BLaER1 treated with 17β-estradiol and CSF1 and Interleukin-3, amounts not matched to agents 10 nM and 100 nM (cell line): ENCODE results near the gene SPOP.
"Not testable (repeated sequence)": the region's sequence is repeated elsewhere in the genome, so short reads cannot be mapped to it uniquely, and the experiment has no call there.

Experiments used
- H3K27ac ChIP-seq, 11 experiments: shearing (Covaris generic); formaldehyde crosslinking; 2 replicates each; pipeline ENCODE4 v1.8.1; 2022
- H3K27me3 ChIP-seq, 11 experiments: shearing (Covaris generic); formaldehyde crosslinking; 2 replicates each; pipeline ENCODE4 v1.8.1; 2022
- H3K36me3 ChIP-seq, 11 experiments: shearing (Covaris generic); formaldehyde crosslinking; 2 replicates each; pipeline ENCODE4 v1.8.1; 2022
- H3K4me1 ChIP-seq, 10 experiments: shearing (Covaris generic); formaldehyde crosslinking; 2 replicates each; pipeline ENCODE4 v1.8.1; 2022
- H3K4me2 ChIP-seq, 11 experiments: shearing (Covaris generic); formaldehyde crosslinking; 2 replicates each; pipeline ENCODE4 v1.8.1; 2022
- H3K4me3 ChIP-seq, 10 experiments: shearing (Covaris generic); formaldehyde crosslinking; 2 replicates each; pipeline ENCODE4 v1.8.1; 2022
- H3K9ac ChIP-seq, 11 experiments: shearing (Covaris generic); formaldehyde crosslinking; 2 replicates each; pipeline ENCODE4 v1.8.1; 2022
- H3K9me3 ChIP-seq, 11 experiments: shearing (Covaris generic); formaldehyde crosslinking; replicated peaks in 1 of 11; 2 replicates each; pipeline ENCODE4 v1.8.1; 2022
- H4K20me1 ChIP-seq, 11 experiments: shearing (Covaris generic); formaldehyde crosslinking; 2 replicates each; pipeline ENCODE4 v1.8.1; 2022
- Cebpa-rat ChIP-seq, 11 experiments: shearing (Covaris generic); IDR thresholded peaks; 2 replicates each; pipeline ENCODE4 v1.8.1; 2022

SPOP gene

GRCh38 chr17:49677933-49678847 lies at the start of gene SPOP:
Gene SPOP (minus strand): TSS chr17:49678097. CDS start chr17:49622810, 55,287 bp downstream.
- Histone ChIP-seq H3K36me3 (peaks cover 13 to 26% (median 19%) of the 10 kb centered on the region in 11 experiments; a peak in 19 of 22 replicates), H3K9me3 (peaks cover 0 to 4% (median 0%) of the 10 kb centered on the region in 11 experiments; a peak in 1 of 22 replicates), H3K9ac (peak within 1 kb of the TSS; percentile 81 to 92 (median 86)), H3K27me3 (no peaks in the 10 kb centered on the region), H3K4me2 (peak within 1 kb of the TSS; percentile 91 to 100 (median 98)), H3K4me1 (peaks cover 48 to 66% (median 58%) of the 10 kb centered on the region in 10 experiments), H3K27ac (peak within 1 kb of the TSS; percentile 79 to 94 (median 91)), H3K4me3 (peak within 1 kb of the TSS; percentile 54 to 79 (median 67)), H4K20me1 (peaks cover 12 to 41% (median 31%) of the 10 kb centered on the region in 11 experiments)
- peak in 4 of 11 experiments; percentile 36 to 70 (median 64); a peak in 5 of 22 replicates for TF ChIP-seq Cebpa-rat (IDR thresholded peaks at IDR 0.05)

DNA sequence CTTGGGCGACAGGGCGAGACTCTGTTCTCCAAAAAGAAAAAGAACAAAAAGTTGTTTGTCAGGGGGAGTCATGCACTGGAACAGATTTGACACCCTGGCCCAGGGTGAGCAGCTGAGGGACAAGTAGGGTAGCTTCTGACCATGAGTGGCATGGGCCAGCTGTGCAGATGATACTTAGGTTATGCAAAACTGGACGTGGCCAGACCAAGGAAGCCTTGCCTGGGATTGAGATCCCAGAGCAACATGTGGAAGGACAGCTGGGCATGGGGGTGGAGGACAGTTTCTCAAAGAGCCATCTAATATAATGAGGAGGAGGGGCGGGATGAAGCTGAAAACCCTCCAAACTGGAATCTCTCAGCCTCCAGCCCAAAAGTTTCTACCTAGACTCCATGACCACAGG lies 49.5 kb upstream of the SPOP start:
- TF ChIP-seq Cebpa-rat (IDR thresholded peaks at IDR 0.05), result no peak
- peaks cover 7 to 100% (median 82%) of the 10 kb centered on the region in 11 experiments; a peak in 21 of 22 replicates for H3K36me3 ChIP-seq
- peak overlapping the region in 3 of 11 experiments; percentile 42 to 61 (median 44); a peak in 3 of 22 replicates for H3K27ac ChIP-seq
- H3K27me3 ChIP-seq, result no peaks in the 10 kb centered on the region
- no peak overlapping the region for H3K4me3 ChIP-seq
- peaks cover 0 to 24% (median 13%) of the 10 kb centered on the region in 11 experiments; a peak in 14 of 22 replicates for H3K9me3 ChIP-seq
- peaks cover 46 to 97% (median 84%) of the 10 kb centered on the region in 10 experiments for H3K4me1 ChIP-seq
- peaks cover 0 to 74% (median 35%) of the 10 kb centered on the region in 11 experiments; a peak in 12 of 22 replicates for H4K20me1 ChIP-seq
- no peak overlapping the region for H3K9ac ChIP-seq
- peak overlapping the region in 6 of 11 experiments; percentile 50 to 69 (median 60); a peak in 10 of 22 replicates for H3K4me2 ChIP-seq

- TF ChIP-seq Cebpa-rat (IDR thresholded peaks at IDR 0.05), result no peak
- H3K4me3 ChIP-seq, result 0 out of 20 replicates have a peak overlapping the region, but pooled peaks of 1 of the 10 experiments have one; percentile 13
- H3K4me1 ChIP-seq, result peaks cover 46 to 85% (median 71%) of the 10 kb centered on the region in 10 experiments
- peaks cover 0 to 63% (median 35%) of the 10 kb centered on the region in 11 experiments; a peak in 12 of 22 replicates for H4K20me1 ChIP-seq
- H3K9ac ChIP-seq, result no peak overlapping the region
- H3K27ac ChIP-seq, result peak overlapping the region in 7 of 11 experiments; percentile 63 to 85 (median 77); a peak in 13 of 22 replicates
- peaks cover 10 to 100% (median 82%) of the 10 kb centered on the region in 11 experiments for H3K36me3 ChIP-seq
- H3K27me3 ChIP-seq, result no peaks in the 10 kb centered on the region
- H3K9me3 ChIP-seq, result peaks cover 0 to 24% (median 13%) of the 10 kb centered on the region in 11 experiments; a peak in 14 of 22 replicates
- peak overlapping the region in 9 of 11 experiments; percentile 52 to 89 (median 84); a peak in 14 of 22 replicates for H3K4me2 ChIP-seq
Measured at GRCh38 chr17:49725452-49726130, 47.7 kb upstream of the SPOP start.

GRCh38 chr17:49724552-49724951 lies 46.7 kb upstream of the SPOP start:
- Histone ChIP-seq H4K20me1 (peaks cover 0 to 54% (median 29%) of the 10 kb centered on the region in 11 experiments; a peak in 12 of 22 replicates), H3K4me1 (peaks cover 46 to 74% (median 61%) of the 10 kb centered on the region in 10 experiments), H3K4me3 (0 out of 20 replicates have a peak overlapping the region, but pooled peaks of 1 of the 10 experiments have one; percentile 26), H3K9ac (peak overlapping the region in 7 of 11 experiments; percentile 43 to 75 (median 62); a peak in 12 of 22 replicates), H3K36me3 (peaks cover 20 to 100% (median 83%) of the 10 kb centered on the region in 11 experiments), H3K9me3 (peaks cover 0 to 24% (median 13%) of the 10 kb centered on the region in 11 experiments; a peak in 14 of 22 replicates), H3K4me2 (peak overlapping the region in 9 of 11 experiments; percentile 52 to 89 (median 84); a peak in 18 of 22 replicates), H3K27ac (peak overlapping the region in 8 of 11 experiments; percentile 63 to 85 (median 75); a peak in 16 of 22 replicates)
- not testable (repeated sequence) for H3K27me3 ChIP-seq

GRCh38 chr17:49723423-49723822 lies 45.5 kb upstream of the SPOP start:
- Histone ChIP-seq H3K9me3 (peaks cover 0 to 24% (median 13%) of the 10 kb centered on the region in 11 experiments; a peak in 14 of 22 replicates), H3K9ac (peak overlapping the region in 8 of 11 experiments; percentile 25 to 75 (median 55); a peak in 15 of 22 replicates), H3K4me3 (peak overlapping the region in 4 of 10 experiments; percentile 10 to 27 (median 24); a peak in 4 of 20 replicates), H3K4me2 (peak overlapping the region; percentile 52 to 89 (median 82)), H3K4me1 (peaks cover 35 to 63% (median 49%) of the 10 kb centered on the region in 10 experiments), H3K27me3 (no peaks in the 10 kb centered on the region), H4K20me1 (peaks cover 0 to 46% (median 20%) of the 10 kb centered on the region in 11 experiments; a peak in 11 of 22 replicates), H3K27ac (peak overlapping the region in 9 of 11 experiments; percentile 52 to 85 (median 73); a peak in 18 of 22 replicates), H3K36me3 (peaks cover 30 to 100% (median 84%) of the 10 kb centered on the region in 11 experiments)
- no peak for TF ChIP-seq Cebpa-rat (IDR thresholded peaks at IDR 0.05)

DNA sequence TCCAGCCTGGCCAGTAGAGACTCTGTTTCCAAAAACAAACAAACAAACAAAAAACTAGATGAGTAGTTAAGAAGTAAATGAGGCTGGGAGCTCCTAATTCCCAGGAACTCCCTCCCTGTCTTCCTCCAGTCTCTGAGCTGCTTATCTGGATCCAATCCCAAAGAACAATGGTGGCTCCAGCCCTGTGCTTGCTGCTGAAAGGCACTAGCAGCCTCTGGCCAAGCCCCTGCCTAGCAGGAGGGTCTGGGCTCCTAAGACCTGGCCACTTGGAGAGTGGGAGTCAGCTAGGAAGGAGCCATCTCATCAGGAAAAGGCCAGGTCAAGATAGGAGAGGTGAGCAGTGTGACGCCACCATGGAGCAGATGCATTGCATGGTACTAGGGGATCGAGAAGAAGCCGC lies 44.2 kb upstream of the SPOP start:
- H3K9ac ChIP-seq, result peak overlapping the region in 1 of 11 experiments; percentile 62; a peak in 1 of 22 replicates
- no peak overlapping the region for H3K4me3 ChIP-seq
- H3K27ac ChIP-seq, result peak overlapping the region in 6 of 11 experiments; percentile 21 to 85 (median 78); a peak in 12 of 22 replicates
- no peaks in the 10 kb centered on the region for H3K27me3 ChIP-seq
- H3K36me3 ChIP-seq, result peaks cover 44 to 100% (median 84%) of the 10 kb centered on the region in 11 experiments
- peaks cover 0 to 16% (median 13%) of the 10 kb centered on the region in 11 experiments; a peak in 14 of 22 replicates for H3K9me3 ChIP-seq
- peaks cover 22 to 57% (median 38%) of the 10 kb centered on the region in 10 experiments for H3K4me1 ChIP-seq
- no peak for TF ChIP-seq Cebpa-rat (IDR thresholded peaks at IDR 0.05)
- peaks cover 0 to 33% (median 10%) of the 10 kb centered on the region in 11 experiments; a peak in 7 of 22 replicates for H4K20me1 ChIP-seq
- H3K4me2 ChIP-seq, result peak overlapping the region in 1 of 11 experiments; percentile 84; a peak in 2 of 22 replicates

DNA sequence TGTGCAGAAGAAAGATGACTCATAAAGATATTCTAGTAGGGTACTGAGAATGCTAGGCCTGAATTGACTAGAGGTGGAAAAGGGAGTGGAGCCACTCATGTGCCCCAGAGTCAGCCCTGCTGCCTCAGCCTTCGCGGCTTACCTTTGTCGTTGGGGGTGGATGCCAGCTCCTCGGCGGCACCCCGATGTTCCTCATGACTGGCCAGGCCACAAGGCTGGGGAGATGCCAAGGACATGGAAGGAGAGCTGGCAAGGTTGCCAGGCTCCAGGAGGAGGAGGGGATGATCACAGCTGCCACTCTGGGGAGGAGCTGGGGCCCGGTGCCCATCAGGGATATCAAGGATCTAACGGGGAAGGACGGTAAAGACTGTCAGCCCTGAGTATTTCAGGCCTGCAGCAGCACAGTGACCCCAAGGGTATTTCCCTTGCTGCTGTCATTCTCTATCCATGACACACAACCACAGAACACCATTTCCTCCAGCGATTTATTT lies 39.5 kb upstream of the SPOP start:
- Histone ChIP-seq H3K9ac (no peak overlapping the region), H3K4me3 (no peak overlapping the region), H3K27me3 (no peaks in the 10 kb centered on the region), H3K27ac (no peak overlapping the region), H4K20me1 (peaks cover 0 to 8% (median 0%) of the 10 kb centered on the region in 11 experiments; a peak in 4 of 22 replicates), H3K36me3 (peaks cover 72 to 100% (median 100%) of the 10 kb centered on the region in 11 experiments), H3K4me1 (peaks cover 23 to 59% (median 37%) of the 10 kb centered on the region in 10 experiments), H3K4me2 (no peak overlapping the region), H3K9me3 (no peaks in the 10 kb centered on the region)
- TF ChIP-seq Cebpa-rat (IDR thresholded peaks at IDR 0.05), result no peak
